HG03457 (cell line): Measurements from ENCODE around the gene KRTAP10-9.
"Not testable (repeated sequence)": the region's sequence is repeated elsewhere in the genome, so short reads cannot be mapped to it uniquely, and the experiment has no call there.

Source experiments
- ATAC-seq: cut with Tn5 transposase; IDR thresholded peaks from one replicate; pipeline ENCODE4 v1.9.1; 2021; ENCODE audit warnings: moderate number of reproducible peaks; ENCODE audit not compliant: unreplicated experiment

Gene KRTAP10-9, protein sequence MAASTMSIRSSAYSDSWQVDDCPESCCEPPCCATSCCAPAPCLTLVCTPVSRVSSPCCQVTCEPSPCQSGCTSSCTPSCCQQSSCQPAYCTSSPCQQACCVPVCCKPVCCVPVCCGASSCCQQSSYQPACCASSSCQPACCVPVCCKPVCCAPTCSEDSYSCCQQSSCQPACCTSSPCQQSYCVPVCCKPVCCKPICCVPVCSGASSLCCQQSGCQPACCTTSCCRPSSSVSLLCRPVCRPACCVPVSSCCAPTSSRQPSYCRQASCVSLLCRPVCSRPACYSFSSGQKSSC

GRCh38 chr21:44626673-44627143 is at the start of gene KRTAP10-9:
TSS of gene KRTAP10-9 (plus strand) at chr21:44627093. CDS start at chr21:44627172, 79 bp downstream.
- no peak for ATAC-seq

DNA sequence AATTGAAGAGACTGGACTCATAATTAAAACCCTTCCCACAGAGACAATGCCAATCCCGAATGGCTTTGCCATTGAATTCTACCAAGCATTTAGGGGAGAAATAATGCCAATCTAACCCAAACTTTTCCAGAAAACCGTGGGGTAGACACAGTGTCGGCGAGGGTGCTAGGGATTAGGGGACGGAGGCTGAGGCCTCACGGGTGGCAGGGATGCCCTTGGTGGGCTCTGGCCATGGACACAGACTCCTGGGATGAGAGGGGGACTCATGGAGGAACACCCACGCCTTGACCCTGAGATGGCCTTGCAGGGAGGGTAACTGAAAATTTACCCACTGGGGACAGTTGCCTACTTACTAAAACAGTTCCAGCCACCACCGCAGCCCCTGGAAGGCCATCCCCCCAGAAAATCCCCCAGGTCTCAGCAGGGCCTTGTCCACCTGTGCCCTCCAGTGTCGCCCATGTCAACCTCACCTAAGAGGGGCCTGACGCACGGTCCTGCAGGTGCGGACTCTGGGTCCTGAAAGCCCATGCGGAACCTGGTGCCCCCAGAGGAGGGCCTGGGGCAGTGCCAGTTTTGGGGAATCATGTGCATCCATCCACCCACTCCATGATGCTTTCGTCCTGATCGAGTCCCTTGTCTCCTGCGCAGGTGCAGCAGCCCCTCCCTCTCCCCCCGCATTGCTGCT is 48.4 kb upstream of the KRTAP10-9 start:
- no peak for ATAC-seq

GRCh38 chr21:44579056-44579832 is 47.6 kb upstream of the KRTAP10-9 start:
- ATAC-seq: no peak

GRCh38 chr21:44579833-44580144 is 47.1 kb upstream of the KRTAP10-9 start:
- no peak for ATAC-seq

DNA sequence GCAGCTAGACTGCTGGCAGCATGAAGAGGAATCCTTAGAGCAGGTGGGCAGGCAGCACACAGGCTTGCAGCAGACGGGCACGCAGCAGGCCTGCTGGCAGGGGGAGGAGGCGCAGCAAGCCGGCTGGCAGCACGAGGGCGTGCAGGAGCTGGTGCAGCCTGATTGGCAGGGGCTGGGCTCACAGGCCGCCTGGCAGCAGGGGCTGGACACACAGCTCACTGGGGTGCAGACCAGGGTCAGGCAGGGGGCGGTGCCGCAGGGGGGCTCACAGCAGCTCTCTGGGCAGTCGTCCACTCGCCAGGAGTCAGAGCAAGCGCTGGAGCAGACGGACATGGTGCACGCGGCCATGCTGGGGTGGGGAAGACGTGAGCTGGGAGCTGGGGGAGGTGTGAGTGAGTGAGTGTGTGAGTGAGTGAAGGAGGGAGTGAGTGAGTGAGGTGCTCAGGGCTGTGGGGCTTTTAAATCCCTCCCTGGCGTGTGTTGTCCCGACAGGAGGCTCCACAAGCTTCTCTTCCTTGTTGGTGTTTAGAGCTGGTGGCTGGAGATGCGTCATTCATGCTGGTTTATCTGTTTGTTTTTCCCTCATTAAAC is 46.6 kb upstream of the KRTAP10-9 start, which contains the start of gene KRTAP10-5:
Gene KRTAP10-5, minus strand, starts transcription at position 374 of the 591 bp plus-strand sequence. Its CDS starts 26 bp downstream, at position 348.
- not testable (repeated sequence) for ATAC-seq

GRCh38 chr21:44581158-44581557 is 45.7 kb upstream of the KRTAP10-9 start:
- ATAC-seq: no peak

GRCh38 chr21:44582055-44582454 is 44.8 kb upstream of the KRTAP10-9 start:
- no peak for ATAC-seq

- ATAC-seq: no peak
Measured at GRCh38 chr21:44583089-44583799, 43.6 kb upstream of the KRTAP10-9 start.

- no peak for ATAC-seq
Measured at GRCh38 chr21:44583800-44584147, 43.1 kb upstream of the KRTAP10-9 start.

- no peak for ATAC-seq
Measured at GRCh38 chr21:44585892-44586291, 41.0 kb upstream of the KRTAP10-9 start.

DNA sequence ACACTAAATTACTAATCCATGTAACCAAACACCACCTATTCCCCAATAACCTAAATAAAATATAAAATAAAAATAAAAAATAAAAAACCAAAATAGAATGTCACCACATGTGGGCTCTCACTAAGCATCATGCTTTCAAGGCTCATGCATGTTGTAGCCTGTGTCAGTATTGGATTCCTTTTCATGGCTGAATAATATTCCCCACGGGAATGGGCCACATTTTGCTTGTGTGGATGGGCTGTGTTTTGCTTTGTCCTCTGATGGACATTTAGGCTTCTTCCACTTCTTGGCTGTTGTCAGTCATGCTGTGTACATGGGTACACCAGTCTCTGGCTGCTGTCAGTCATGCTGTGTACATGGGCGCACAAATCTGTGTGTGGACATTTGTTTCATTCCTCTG is 37.8 kb upstream of the KRTAP10-9 start:
- ATAC-seq: no peak

GRCh38 chr21:44589586-44590305 is 37.1 kb upstream of the KRTAP10-9 start:
- no peak for ATAC-seq

- no peak for ATAC-seq
Measured at GRCh38 chr21:44590311-44590721, 36.6 kb upstream of the KRTAP10-9 start.

DNA sequence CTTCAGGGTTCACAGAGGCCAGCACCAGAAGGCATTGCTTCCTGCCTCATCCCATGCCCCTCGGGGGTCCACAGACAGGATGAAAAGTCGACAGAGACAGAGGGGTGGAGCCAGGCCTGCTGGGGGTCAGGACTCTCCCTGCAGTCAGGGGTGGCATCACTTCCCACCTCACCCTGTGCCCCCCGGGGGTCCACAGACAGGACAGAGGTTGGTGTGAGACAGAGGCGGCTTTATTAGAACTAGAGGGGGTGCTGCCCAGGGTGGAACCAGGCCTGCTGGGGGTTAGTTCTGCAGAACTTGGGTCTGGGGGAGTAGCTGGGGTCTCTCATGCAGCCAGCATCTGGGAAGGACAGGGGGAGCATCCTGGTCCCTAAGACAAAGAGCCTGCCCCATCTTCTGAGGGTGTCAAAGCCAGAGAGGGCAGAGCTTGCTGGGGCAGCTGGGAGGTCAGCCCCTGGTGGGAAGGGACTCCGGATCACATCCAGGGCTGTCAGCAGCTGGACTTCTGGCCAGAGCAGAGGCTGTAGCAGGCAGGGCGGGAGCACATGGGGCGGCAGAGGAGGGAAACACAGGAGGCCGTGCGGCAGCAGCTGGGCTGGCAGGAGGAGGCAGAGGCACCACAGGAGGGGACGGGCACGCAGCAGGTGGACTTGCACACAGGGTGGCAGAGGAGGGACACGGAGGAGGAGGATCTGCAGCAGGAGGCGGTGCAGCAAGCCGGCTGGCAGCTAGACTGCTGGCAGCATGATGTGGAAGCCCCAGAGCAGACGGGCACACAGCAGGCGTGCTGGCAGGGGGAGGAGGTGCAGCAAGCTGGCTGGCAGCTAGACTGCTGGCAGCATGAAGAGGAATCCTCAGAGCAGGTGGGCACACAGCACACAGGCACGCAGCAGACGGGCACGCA is 35.7 kb upstream of the KRTAP10-9 start:
- ATAC-seq: not testable (repeated sequence)

DNA sequence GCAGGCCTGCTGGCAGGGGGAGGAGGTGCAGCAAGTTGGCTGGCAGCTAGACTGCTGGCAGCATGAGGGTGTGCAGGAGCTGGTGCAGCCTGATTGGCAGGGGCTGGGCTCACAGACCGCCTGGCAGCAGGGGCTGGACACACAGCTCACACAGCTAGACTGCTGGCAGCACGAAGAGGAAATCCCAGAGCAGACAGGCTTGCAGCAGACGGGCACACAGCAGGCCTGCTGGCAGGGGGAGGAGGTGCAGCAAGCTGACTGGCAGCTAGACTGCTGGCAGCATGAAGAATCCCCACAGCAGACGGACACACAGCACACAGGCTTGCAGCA is 35.1 kb upstream of the KRTAP10-9 start:
- ATAC-seq: not testable (repeated sequence)

GRCh38 chr21:44592446-44593311 is 34.2 kb upstream of the KRTAP10-9 start, which contains the start of gene KRTAP10-6:
TSS of gene KRTAP10-6 (minus strand) at chr21:44592505. CDS start at chr21:44592484, 21 bp downstream.
- ATAC-seq: no peak

- ATAC-seq: no peak
Measured at GRCh38 chr21:44593598-44594405, 33.1 kb upstream of the KRTAP10-9 start.
